Left ventricle myocardium inferior (tissue), 1 donor: ENCODE data around the gene DRC1. TPM values are rescaled to one million over a fixed set of nuclear protein-coding genes. Genes with fewer than 3 reads are reported as not detected.

ENCODE experiments used
- DNase-seq: peaks from one replicate; pipeline ENCODE4 v3.0.0-alpha.2; 2020
- H3K27ac ChIP-seq: fragments of 200-600 bp; replicated peaks from 2 replicates; pipeline ENCODE4 v1.8.0; 2021
- H3K27me3 ChIP-seq: fragments of 200-600 bp; 2 replicates; pipeline ENCODE4 v1.8.0; 2021; ENCODE audit warnings: low read depth
- H3K36me3 ChIP-seq: fragments of 200-600 bp; 2 replicates; pipeline ENCODE4 v1.8.0; 2021
- H3K4me1 ChIP-seq: fragments of 200-600 bp; 2 replicates; pipeline ENCODE4 v1.8.0; 2021
- H3K4me3 ChIP-seq: fragments of 200-600 bp; 2 replicates; pipeline ENCODE4 v1.8.0; 2021; ENCODE audit warnings: mild to moderate bottlenecking, moderate library complexity
- H3K9me3 ChIP-seq: fragments of 200-600 bp; replicated peaks from 2 replicates; pipeline ENCODE4 v1.8.0; 2021
- CTCF ChIP-seq: fragments of 200-600 bp; IDR thresholded peaks from 2 replicates; pipeline ENCODE4 v1.8.0; 2021; ENCODE audit warnings: antibody characterized with exemption, mild to moderate bottlenecking, borderline replicate concordance
- intact Hi-C: fragments of 100-400 bp; cut with micrococcal nuclease; formaldehyde crosslinking; loops from one replicate; pipeline ENCODE4 v1.11.0; 2022
- total RNA-seq: library from RNA; stranded (reverse); fragmentation: NEBNext Ultra II Directional; extraction: Animal tissue kit (Norgen Biotek cat#: 25700); gene quantifications from one replicate; pipeline ENCODE4 v1.2.1, GENCODE V29; 2021
- donor health status: DM: no; HTN: yes; CAD: no; lungs with severe emphysema.

The DRC1 gene
- total RNA-seq, 1 donor from 2014 or later: not detected

- H3K36me3 ChIP-seq: no peaks in the 10 kb centered on the region
- no peak for TF ChIP-seq CTCF
- H3K9me3 ChIP-seq: no peaks in the 10 kb centered on the region
- H3K27me3 ChIP-seq: no peaks in the 10 kb centered on the region
- intact Hi-C loops: no loop called here
- no peak for DNase-seq
- H3K4me3 ChIP-seq: no peak overlapping the region
- no peak overlapping the region for H3K27ac ChIP-seq
- no peaks in the 10 kb centered on the region for H3K4me1 ChIP-seq
These were observed 59.9 kb downstream of the DRC1 start for GRCh38 chr2:26461601-26462023.

DNA sequence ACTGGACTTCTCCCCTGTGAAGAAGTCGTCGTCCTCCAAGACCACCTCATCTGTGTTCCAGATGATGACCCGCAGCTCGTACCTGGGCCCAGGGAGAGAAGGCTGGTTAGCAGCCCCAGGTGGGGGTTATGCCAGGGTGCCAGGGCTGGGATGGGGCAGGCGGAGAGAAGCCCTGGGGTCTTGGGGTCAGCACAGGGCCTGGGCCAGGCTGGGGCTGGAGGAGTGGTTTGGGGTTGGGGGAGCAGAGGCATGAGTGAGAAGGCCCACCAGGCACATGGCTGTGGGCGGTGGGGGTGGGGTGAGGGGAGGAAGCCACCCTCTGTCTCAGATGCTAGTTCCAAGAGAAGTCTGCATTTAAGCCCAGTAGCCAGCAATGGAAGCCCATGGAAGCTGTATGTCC is 60.4 kb downstream of the DRC1 start:
- H3K36me3 ChIP-seq: no peaks in the 10 kb centered on the region
- no peak overlapping the region for H3K4me3 ChIP-seq
- H3K27me3 ChIP-seq: no peaks in the 10 kb centered on the region
- no peak overlapping the region for H3K27ac ChIP-seq
- intact Hi-C loops: no loop called here
- H3K4me1 ChIP-seq: no peaks in the 10 kb centered on the region
- no peak for TF ChIP-seq CTCF
- no peak for DNase-seq
- no peaks in the 10 kb centered on the region for H3K9me3 ChIP-seq

DNA sequence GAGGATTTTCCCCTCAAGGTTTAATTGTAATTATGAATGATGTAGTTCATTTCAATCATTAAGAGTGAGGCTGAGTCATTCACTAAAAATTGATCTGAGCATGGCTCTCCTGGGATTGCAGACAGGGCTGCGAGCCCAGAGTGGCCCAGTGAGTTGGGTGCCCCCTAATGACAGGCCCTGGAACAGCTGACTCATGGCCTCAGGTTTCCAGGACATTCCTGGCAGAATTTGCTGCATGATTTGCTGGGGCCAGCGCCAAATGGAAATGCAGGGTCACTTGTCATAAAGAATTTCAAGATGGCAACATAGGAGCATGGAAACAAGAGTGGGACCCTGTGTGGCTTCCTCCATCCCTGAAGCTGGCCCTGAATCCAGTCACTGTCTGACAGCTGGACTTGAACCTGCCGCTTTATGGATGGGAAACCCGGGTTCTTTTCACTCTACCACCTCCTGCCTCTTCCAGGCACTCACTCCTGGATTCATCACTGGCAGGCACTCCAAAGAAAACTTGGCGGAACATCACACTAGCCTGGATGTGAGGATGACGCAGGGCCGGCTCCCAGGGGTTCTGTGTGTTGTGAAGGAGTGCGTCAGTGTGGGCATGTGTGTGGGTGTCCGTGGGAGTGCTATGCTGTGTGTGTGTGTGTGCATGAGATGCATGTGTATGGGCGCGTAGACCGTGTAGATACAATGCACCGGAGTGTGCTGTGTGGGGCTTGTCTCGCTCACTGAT is 61.0 kb downstream of the DRC1 start:
- H3K9me3 ChIP-seq: no peaks in the 10 kb centered on the region
- H3K27ac ChIP-seq: no peak overlapping the region
- no peak for DNase-seq
- peak; percentile 61 for TF ChIP-seq CTCF
- no peak overlapping the region for H3K4me3 ChIP-seq
- H3K4me1 ChIP-seq: no peaks in the 10 kb centered on the region
- H3K36me3 ChIP-seq: no peaks in the 10 kb centered on the region
- intact Hi-C loops: no loop called here
- no peaks in the 10 kb centered on the region for H3K27me3 ChIP-seq

GRCh38 chr2:26463244-26464192 is 61.8 kb downstream of the DRC1 start:
- Histone ChIP-seq H3K4me1 (no peaks in the 10 kb centered on the region), H3K27ac (no peak overlapping the region), H3K36me3 (no peaks in the 10 kb centered on the region), H3K9me3 (no peaks in the 10 kb centered on the region), H3K27me3 (no peaks in the 10 kb centered on the region), H3K4me3 (no peak overlapping the region)
- TF ChIP-seq CTCF: no peak
- no peak for DNase-seq
- intact Hi-C loops: no loop called here

GRCh38 chr2:26464390-26465265 is 62.9 kb downstream of the DRC1 start:
- intact Hi-C loops: no loop called here
- no peak for DNase-seq

More at GRCh38 chr2:26464390-26465265, 62.9 kb downstream of the DRC1 start:
- H3K4me3 ChIP-seq: no peak overlapping the region
- no peaks in the 10 kb centered on the region for H3K27me3 ChIP-seq
- H3K27ac ChIP-seq: no peak overlapping the region
- TF ChIP-seq CTCF: no peak
- H3K36me3 ChIP-seq: no peaks in the 10 kb centered on the region
- H3K9me3 ChIP-seq: peaks cover 7% of the 10 kb centered on the region
- no peaks in the 10 kb centered on the region for H3K4me1 ChIP-seq
